ENCODE results near the gene DAPK1.

Gene DAPK1

GRCh38 chr9:87592554-87593358 is 95.1 kb downstream of the DAPK1 start:
- DNase-seq (ENCODE audit: low read depth in 3 of 3): no peak

- no peak for DNase-seq (ENCODE audit: low read depth in 3 of 3)
Measured at GRCh38 chr9:87593359-87593980, 95.8 kb downstream of the DAPK1 start.

DNA sequence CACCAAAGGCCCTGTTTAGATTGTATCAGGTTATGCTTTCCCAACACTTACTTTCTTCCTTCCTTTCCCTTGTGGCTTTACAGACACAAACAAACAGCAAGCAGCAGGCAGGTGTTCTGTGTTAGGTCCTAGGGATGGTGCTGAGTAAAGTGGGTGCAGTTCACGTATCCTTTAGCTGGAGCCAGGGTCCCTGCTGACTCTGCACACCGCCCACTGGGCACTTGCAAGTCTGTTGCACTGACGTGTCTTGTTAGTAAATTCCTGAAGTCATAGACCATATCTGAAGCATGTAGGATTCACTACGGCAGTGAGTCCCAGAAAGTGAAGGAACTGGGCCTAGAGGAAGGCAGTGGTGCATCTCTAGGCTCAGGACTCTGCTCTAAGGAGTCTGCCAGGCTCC is 96.5 kb downstream of the DAPK1 start:
- DNase-seq (ENCODE audit: low read depth in 3 of 3): no peak

DNA sequence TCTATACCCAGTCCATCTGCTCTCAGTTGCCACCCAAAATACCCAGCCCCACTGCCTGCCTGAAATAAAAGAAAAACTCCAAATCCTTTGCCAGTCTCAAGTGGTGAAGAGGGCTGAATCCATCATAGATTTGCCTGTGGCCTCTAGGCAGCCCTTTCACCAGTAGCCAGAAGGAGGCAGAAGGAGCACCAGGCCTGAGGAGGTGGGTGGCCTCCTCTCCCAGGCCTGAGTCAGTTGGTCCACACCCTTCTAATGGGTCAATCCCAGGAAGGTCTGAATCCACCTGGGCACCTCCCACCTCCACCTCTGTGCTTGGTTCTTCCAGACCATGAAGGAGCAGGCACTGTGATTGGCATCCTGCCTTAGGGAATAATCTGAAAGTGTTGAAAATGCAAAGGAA is 97.0 kb downstream of the DAPK1 start:
- DNase-seq (ENCODE audit: low read depth in 3 of 3): no peak

DNA sequence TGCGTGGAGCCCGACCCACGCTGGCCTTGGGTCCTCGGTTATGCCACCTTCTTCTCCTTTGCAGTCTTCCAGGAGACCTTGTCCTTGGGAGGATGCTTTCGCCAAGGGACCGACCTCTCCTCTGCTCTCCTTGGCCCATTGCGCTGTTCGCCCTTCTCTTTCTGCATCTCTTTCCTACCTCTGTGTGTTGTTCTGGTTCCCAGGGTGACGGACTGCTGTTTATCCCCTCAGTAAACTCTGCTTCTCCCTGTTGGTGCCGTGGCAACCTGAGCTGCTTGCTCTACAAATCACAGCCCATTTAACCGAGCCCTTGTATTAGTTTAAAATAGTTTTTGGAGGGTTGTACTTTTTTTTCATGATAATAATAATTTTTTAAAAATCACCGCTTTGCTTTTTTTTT is 97.9 kb downstream of the DAPK1 start:
- no peak for DNase-seq (ENCODE audit: low read depth in 3 of 3)

DNA sequence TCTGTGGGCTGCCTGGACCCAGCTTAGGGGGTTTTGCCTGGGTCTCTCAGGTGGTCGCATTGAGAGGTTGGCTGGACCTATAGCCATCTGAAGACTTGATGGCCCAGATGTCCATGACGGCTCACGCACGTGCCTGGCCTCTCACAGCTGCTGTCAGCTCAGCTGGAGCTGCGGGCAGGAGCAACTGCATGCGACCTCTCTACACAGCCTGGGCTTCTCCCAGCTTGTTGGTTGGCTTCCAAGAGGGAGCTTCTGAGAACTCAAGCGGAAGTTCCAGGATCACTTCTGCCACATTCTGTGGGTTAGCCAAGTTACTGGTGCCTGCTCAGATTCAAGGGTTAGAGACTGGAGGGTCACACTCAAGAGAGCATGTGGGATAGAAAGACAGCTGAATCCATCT is 99.2 kb downstream of the DAPK1 start:
- DNase-seq (ENCODE audit: low read depth in 3 of 3): no peak

DNA sequence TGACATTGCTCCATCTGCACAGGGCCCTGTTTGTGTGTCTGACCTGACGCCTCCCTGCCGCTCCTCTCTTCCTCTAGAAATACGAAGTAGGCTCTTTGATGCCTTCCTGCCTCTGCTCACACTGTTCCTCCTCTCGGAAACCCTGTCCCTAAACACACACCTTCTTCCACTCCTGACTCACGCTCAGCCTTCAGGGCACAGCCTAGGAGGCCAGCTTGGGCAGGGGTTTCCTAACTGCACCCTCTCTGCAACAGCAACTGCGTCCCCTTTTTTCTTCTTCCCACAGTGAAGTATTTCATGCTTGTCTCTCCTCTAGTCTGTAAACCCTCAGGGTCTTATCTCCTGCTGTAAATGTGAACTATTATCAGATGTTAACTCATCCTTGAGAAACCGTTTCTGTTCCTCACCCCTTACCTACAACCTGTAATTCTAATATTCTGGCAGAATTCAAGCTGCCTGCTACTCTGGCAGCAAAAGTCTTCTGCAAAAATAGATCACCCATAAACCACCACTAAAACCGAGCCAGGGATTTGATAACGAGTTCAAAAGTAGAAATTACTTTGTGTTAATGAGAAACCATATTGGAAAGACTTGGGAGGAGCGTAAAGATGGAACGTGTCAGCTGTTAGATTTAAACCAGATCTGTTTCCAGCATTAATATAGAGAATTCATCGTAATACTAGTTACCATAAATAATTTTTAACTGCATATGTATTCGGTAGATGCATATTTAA is 100.2 kb downstream of the DAPK1 start:
- DNase-seq (ENCODE audit: low read depth in 3 of 3): no peak

GRCh38 chr9:87599901-87600610 is 102.4 kb downstream of the DAPK1 start:
- no peak for DNase-seq (ENCODE audit: low read depth in 3 of 3)

GRCh38 chr9:87601176-87601575 is 103.5 kb downstream of the DAPK1 start:
- DNase-seq (ENCODE audit: low read depth in 3 of 3): no peak

DNA sequence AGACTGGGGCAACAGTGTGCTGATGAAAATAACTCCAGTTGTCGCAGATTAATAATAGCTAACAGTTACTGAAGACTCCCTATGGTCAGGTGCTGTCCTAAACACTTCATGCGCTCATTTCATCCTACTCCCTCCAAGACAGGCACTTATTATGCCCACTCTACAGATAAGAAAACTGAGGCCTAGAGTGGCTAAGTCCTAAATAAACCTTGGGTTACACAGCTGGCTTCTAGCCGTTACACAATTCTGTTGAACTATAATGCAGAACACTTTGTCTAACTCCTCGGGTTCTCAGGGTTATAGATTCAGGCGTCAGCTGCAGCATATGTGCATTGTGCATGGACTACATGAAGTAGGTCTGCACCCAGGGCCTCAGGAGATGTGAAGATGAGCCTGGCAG is 103.9 kb downstream of the DAPK1 start:
- DNase-seq (ENCODE audit: low read depth in 3 of 3): no peak

GRCh38 chr9:87602933-87603643 is 105.4 kb downstream of the DAPK1 start:
- no peak for DNase-seq (ENCODE audit: low read depth in 3 of 3)

DNA sequence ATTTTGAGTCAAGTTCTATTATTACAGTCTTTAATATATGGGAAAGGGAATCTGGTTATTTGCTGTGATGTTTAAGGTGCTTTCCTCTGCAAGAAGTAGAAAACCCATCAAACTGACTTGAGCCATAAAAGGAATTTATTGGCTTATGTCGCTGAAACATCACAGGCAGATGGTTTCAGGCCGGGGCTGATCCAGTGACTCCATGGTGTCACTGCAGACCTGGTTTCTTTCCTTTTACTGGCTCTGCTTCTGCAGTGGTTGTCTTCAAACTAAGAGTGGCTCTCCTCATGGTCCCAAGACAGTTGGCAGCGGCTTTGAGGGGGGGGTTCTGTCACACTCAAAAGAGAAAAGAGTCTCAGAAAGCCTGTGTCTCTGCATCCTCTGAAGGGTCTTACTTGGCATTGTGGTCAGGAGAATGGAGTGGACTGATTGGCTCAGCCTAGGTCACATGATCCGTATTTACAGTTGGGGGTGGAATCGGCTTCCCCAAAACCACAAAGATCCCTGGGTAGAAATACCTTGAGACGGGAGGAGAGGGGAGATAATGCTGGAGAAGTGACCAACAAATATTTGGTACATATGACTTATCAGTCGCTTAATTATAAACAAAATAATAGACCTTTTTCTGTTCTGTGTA is 106.3 kb downstream of the DAPK1 start:
- DNase-seq (ENCODE audit: low read depth in 3 of 3): no peak

GRCh38 chr9:87604886-87605588 is 107.4 kb downstream of the DAPK1 start:
- DNase-seq (ENCODE audit: low read depth in 3 of 3): no peak

DNA sequence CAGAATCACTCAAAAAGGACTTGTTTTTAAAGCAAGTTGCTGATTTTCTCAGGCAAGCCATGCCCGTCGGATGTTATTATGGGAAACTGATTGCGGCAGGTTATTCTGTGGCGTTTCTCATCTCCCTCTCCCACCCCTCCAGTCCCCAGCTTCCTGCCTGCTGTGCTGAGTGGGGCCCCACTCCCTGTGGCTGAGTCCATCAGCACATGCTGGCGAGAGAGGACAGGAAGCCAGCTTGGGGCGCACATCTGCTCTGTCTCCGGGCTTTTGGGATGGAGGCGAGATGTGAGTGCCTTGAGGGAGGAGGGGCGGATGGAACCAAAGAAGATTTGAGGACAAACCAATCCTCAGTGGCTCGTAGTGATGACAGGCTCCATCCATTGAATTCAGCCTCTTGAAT is 108.0 kb downstream of the DAPK1 start:
- no peak for DNase-seq (ENCODE audit: low read depth in 3 of 3)

GRCh38 chr9:87606841-87607521 is 109.3 kb downstream of the DAPK1 start:
- no peak for DNase-seq (ENCODE audit: low read depth in 3 of 3)

- DNase-seq (ENCODE audit: low read depth in 3 of 3): no peak
Measured at GRCh38 chr9:87607859-87608258, 110.2 kb downstream of the DAPK1 start.

- DNase-seq (ENCODE audit: low read depth in 3 of 3): no peak
Measured at GRCh38 chr9:87609002-87609401, 111.3 kb downstream of the DAPK1 start.

DNA sequence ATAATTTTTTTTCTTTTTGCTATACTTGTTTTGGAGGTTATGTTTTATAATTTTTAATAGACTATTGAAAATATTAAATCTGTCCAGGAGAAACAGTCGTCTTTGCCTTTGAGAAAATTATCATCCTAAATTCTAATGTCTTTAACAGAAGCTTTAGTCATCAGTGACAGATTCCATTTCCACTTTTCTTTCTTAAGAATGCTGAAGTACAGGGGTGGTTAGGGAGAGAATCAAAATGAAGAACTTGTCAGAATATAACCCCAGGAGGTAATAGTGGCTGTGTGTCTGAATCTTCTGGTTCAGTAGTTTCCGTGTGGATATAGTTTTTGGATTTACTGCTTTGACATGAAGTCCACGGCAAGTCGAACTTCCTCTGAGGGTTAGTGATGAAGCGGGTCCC is 111.8 kb downstream of the DAPK1 start:
- DNase-seq (ENCODE audit: low read depth in 3 of 3): no peak

GRCh38 chr9:87610200-87611155 is 112.8 kb downstream of the DAPK1 start:
- DNase-seq (ENCODE audit: low read depth in 3 of 3): no peak
